AG04449 (cell line): ENCODE data around the gene CATSPER4.

Experiments
- CTCF ChIA-PET: fragments of 350-600 bp; formaldehyde crosslinking; extraction: SDS; loops from one replicate; lab custom pipeline; 2021; ENCODE audit warnings: antibody characterized with exemption; lab: Yijun Ruan, JAX
- POLR2A ChIA-PET: fragments of 400-600, 350-600 bp; formaldehyde crosslinking; extraction: SDS; loops from one replicate; lab custom pipeline; 2020; ENCODE audit warnings: antibody characterized with exemption, inconsistent platforms; lab: Yijun Ruan, JAX
- DNase-seq: peaks from one replicate; pipeline ENCODE4 v3.0.0-alpha.2; 2010; ENCODE audit warnings: low read depth, low spot score
- H3K4me3 ChIP-seq: 2 replicates; pipeline ENCODE4 v1.5.1; 2011; ENCODE audit warnings: low read depth, mild to moderate bottlenecking, control low read depth, low read length
- TF ChIP-seq, protein P1 (sequence below): IDR thresholded peaks from one replicate; pipeline ENCODE4 v1.5.1; 2011; ENCODE audit warnings: mild to moderate bottlenecking, moderate library complexity, low read length, control low read depth, inconsistent platforms; ENCODE audit not compliant: insufficient read depth; ENCODE audit errors: missing control alignments

CATSPER4 gene

DNA sequence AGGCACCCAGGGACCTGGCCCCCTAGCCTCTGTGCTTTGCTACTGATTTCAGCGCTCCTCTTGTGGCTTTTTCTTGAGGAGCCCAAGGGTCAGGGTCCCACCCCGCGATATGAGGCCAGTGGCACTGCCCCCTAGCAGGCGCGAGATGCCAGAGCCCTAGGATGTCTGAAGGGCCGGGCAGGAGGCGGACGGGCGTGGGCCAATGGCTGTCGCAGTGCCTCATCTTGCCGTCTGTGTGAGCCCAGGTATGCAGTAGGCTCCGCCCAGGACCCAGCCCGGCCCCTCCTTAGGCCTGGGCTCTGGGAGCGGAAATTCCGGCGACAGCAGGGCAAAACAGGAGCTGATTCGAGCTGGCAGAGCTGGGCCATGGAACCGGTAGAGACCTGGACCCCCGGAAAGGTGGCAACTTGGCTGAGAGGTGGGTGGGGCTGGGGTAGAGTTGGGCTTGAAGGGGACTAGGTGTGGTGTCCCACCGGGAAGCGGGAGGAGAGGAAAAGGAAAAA lies 13.2 kb upstream of the CATSPER4 start, which contains the start of gene CNKSR1:
TSS of gene CNKSR1 (plus strand) at position 310 of the 503 bp plus-strand sequence. CDS start at position 367, 57 bp downstream.
- CTCF ChIA-PET = interaction anchor here (1.3 to 2.1 kb wide), 5 partner anchors 7 to 145 kb away, joined by 4 to 11 read pairs (median 5); partner anchors contain the start of genes CEP85 and ZNF593
- no peak within 1 kb of the TSS for H3K4me3 ChIP-seq
- DNase-seq = no peak
- POLR2A ChIA-PET = no interaction called here
- TF ChIP-seq, protein P1, sequence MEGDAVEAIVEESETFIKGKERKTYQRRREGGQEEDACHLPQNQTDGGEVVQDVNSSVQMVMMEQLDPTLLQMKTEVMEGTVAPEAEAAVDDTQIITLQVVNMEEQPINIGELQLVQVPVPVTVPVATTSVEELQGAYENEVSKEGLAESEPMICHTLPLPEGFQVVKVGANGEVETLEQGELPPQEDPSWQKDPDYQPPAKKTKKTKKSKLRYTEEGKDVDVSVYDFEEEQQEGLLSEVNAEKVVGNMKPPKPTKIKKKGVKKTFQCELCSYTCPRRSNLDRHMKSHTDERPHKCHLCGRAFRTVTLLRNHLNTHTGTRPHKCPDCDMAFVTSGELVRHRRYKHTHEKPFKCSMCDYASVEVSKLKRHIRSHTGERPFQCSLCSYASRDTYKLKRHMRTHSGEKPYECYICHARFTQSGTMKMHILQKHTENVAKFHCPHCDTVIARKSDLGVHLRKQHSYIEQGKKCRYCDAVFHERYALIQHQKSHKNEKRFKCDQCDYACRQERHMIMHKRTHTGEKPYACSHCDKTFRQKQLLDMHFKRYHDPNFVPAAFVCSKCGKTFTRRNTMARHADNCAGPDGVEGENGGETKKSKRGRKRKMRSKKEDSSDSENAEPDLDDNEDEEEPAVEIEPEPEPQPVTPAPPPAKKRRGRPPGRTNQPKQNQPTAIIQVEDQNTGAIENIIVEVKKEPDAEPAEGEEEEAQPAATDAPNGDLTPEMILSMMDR = no peak

DNA sequence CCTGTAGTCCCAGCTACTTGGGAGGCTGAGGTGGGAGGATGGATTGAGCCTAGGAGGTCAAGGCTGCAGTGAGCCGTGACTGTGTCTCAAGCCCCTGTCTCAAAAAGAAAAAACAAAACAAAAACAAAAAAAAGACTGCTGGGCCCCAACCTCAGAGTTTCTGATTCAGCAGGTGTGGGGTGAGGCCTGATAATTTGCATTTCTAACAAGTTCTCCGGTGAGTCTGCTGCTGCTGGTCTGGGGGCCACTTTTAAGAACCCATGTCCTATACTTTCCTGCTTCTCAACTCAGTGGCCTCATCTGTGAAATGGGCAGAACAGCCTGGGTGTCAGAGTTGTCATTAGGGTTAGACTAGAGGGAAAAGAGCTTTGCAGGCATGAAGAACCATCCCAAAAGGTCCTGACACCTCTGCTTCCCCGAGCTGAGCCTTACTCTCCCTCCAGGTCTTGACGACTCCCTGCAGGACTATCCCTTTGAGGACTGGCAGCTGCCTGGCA lies 10.3 kb upstream of the CATSPER4 start:
- ChIA-PET CTCF (interaction anchor here (0.9 to 2.3 kb wide), 5 partner anchors 9 to 54 kb away, joined by 3 to 11 read pairs (median 4); partner anchors contain the start of genes CEP85, ZNF593 and ZNF593OS), POLR2A (no interaction called here)
- no peak for DNase-seq
- TF ChIP-seq, protein P1 = no peak
- H3K4me3 ChIP-seq = no peak overlapping the region

- ChIA-PET POLR2A (no interaction called here), CTCF (interaction anchor here (2.1 to 2.7 kb wide), 3 partner anchors 12 to 17 kb away, joined by 8 to 11 read pairs (median 11); partner anchors contain the start of gene ZNF593)
- no peak for DNase-seq
- H3K4me3 ChIP-seq = no peak overlapping the region
- TF ChIP-seq, protein P1 = no peak
These were observed 8.6 kb upstream of the CATSPER4 start for GRCh38 chr1:26181586-26182382.

DNA sequence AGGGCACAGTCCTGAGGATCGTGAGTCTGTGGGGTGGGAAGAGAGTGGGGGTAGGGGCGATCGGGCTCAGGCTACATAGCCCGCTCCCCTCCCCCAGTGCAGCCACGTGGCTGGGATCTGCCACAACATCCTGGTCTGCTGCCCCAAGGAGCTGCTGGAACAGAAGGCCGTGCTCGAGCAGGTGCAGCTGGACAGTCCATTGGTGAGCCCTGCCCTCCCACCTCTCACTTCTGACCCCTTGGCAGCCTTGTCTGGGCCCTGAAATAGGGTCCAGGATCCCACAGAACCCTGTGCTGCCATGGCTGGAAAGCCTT lies 8.1 kb upstream of the CATSPER4 start:
- H3K4me3 ChIP-seq = no peak overlapping the region
- TF ChIP-seq, protein P1 = no peak
- ChIA-PET POLR2A (no interaction called here), CTCF (interaction anchor here (0.5 to 2.7 kb wide), 5 partner anchors 9 to 37 kb away, joined by 3 to 11 read pairs (median 4); partner anchors contain the start of gene ZNF593)
- DNase-seq = no peak

GRCh38 chr1:26184086-26184485 lies 6.3 kb upstream of the CATSPER4 start:
- no peak for DNase-seq
- TF ChIP-seq, protein P1 = no peak
- H3K4me3 ChIP-seq = no peak overlapping the region
- ChIA-PET POLR2A (no interaction called here), CTCF (interaction anchor here (0.9 to 2.7 kb wide), 3 partner anchors 10 to 18 kb away, joined by 3 to 11 read pairs (median 7); partner anchors contain the start of gene ZNF593)

GRCh38 chr1:26184883-26185282 lies 5.5 kb upstream of the CATSPER4 start:
- no peak overlapping the region for H3K4me3 ChIP-seq
- TF ChIP-seq, protein P1 = no peak
- no peak for DNase-seq
- ChIA-PET CTCF (interaction anchor here (0.9 to 1.9 kb wide), 2 partner anchors 12 to 17 kb away, joined by 3 to 4 read pairs; no protein-coding TSS in a partner anchor), POLR2A (no interaction called here)
